Lung (tissue), 12 donors: ENCODE measurements around the gene LLGL2. TPM values are rescaled to one million over a fixed set of nuclear protein-coding genes. Genes with fewer than 3 reads are reported as not detected.

Experiments
- ATAC-seq: fragments of 200-7000 bp; cut with Tn5 transposase; one replicate; pipeline ENCODE4 v1.9.1; 2020; ENCODE audit warnings: moderate number of reproducible peaks; ENCODE audit not compliant: insufficient read depth, low FRiP score
- DNase-seq, 3 donors: peaks; one replicate each; pipeline ENCODE4 v3.0.0-alpha.2; 2013 to 2017
- H3K27ac ChIP-seq, 2 donors: one replicate each; pipeline ENCODE4 v1.5.1; 2013; ENCODE audit warnings: mild to moderate bottlenecking in 2 of 2, moderate library complexity in 2 of 2, control low read depth in 1 of 2, inconsistent platforms in 1 of 2, low read depth in 1 of 2, low read length in 1 of 2
- H3K27me3 ChIP-seq, 3 donors: one replicate each; pipeline ENCODE4 v1.5.1; 2013; ENCODE audit warnings: low read length in 2 of 3; ENCODE audit not compliant: control insufficient read depth in 3 of 3, insufficient read depth in 3 of 3
- H3K36me3 ChIP-seq, 4 donors: one replicate each; pipeline ENCODE4 v1.5.1; 2013; ENCODE audit warnings: low read length in 4 of 4, mild to moderate bottlenecking in 1 of 4, moderate library complexity in 1 of 4; ENCODE audit not compliant: control insufficient read depth in 4 of 4, insufficient read depth in 4 of 4
- H3K4me1 ChIP-seq, 5 donors: one replicate each; pipeline ENCODE4 v1.5.1; 2013; ENCODE audit warnings: low read length in 5 of 5, mild to moderate bottlenecking in 2 of 5, moderate library complexity in 1 of 5; ENCODE audit not compliant: control insufficient read depth in 5 of 5, insufficient read depth in 5 of 5
- H3K4me3 ChIP-seq: one replicate; pipeline ENCODE4 v1.5.1; 2013; ENCODE audit warnings: mild to moderate bottlenecking, control low read depth, moderate library complexity
- H3K9ac ChIP-seq, 2 donors: one replicate each; pipeline ENCODE4 v1.5.1; 2013; ENCODE audit warnings: low read length in 2 of 2, control low read depth in 1 of 2; ENCODE audit not compliant: insufficient read depth in 1 of 2
- H3K9me3 ChIP-seq, 4 donors: one replicate each; pipeline ENCODE4 v1.5.1; 2013; ENCODE audit warnings: low read length in 3 of 4, mild to moderate bottlenecking in 1 of 4, moderate library complexity in 1 of 4; ENCODE audit not compliant: control insufficient read depth in 4 of 4, insufficient read depth in 3 of 4
- WGBS, 2 donors: extraction: QIAGEN DNeasy Blood & Tissue Kit; methylation state at CpG; one replicate each; pipeline ENCODE4 v1.1.7; 2013; 5-methylcytosine and 5-hydroxymethylcytosine counted together
- polyA plus RNA-seq, 2 donors: library from polyadenylated mRNA; stranded (reverse); fragments of 200-250 nt; gene quantifications; one replicate each; pipeline ENCODE4 v1.2.1, GENCODE V29; 2013
- total RNA-seq, 2 donors: library from RNA; depleted of rRNA in 1 of 2; stranded (reverse); fragments of >200 nt in 1 of 2; gene quantifications; one replicate each; pipeline ENCODE4 v1.2.1, GENCODE V29; 2014 to 2021
- TF ChIP-seq, protein P1 (sequence below): IDR thresholded peaks from 2 replicates; pipeline ENCODE4 v1.5.1; 2012; ENCODE audit warnings: mild to moderate bottlenecking; ENCODE audit errors: control extremely low read depth, extremely low read depth
- donor health status: control.
- donor health status: control.
- donor health status: Bipolar disorder and iron deficiency.
- donor health status: healthy.
- donor health status: DM: yes; HTN: yes; CAD: no.

The LLGL2 gene
- total and polyA plus RNA-seq, 4 donors: 80.5 to 199 (median 149) TPM

DNA sequence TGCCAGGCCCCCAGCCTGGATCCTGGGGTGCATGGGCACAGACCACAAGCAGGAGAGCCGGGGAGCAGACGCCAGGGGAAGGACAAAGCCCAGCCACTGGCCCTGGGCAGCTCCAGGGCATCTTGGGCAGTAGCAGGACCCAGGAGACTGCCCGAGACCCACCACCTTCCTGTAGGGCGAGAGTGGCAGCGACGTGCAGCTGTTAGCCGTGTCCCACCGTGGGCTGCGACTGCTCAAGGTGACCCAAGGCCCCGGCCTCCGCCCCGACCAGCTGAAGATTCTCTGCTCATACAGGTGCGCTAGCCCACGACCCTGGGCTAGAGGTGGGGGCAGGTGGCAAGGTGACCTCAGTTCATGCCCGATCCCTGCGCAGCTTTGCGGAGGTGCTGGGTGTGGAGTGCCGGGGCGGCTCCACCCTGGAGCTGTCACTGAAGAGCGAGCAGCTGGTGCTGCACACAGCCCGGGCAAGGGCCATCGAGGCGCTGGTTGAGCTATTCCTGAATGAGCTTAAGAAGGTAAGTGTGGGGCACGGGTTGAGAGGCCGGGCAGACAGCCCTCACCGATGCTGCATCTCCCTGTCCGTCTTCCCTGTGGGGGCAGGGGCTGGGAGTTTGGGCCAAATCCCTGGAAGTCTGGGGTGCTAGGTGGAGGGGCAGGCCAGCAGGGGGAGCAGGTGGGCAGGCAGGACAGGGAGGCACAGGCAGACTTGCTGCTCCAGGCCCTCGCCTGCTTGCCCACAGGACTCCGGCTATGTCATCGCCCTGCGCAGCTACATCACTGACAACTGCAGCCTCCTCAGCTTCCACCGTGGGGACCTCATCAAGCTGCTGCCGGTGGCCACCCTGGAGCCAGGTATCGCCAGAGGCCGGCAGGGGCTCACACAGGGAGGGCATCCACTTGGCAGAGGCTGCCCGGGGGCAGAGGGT is 94.3 kb downstream of the LLGL2 start:
- DNase-seq: no peak

DNA sequence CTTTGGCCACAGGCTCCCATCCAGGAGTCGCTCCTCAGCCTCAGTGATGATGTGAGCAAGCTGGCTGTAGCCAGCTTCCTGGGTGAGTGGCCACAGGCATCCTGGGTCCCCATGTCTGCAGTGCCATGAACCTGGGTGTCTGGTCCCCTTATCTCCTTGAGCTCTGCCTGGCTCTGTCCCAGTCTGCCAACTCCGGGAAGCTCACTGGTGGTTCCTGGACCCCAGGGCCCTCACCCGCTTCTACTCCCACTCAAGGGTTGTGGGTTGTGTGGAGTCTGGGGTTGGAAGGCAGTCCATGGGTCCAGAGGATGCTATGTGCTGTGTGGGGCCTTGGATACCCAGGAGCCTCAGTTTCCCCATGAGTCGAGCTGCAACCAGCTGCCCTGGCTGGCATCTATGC is 96.0 kb downstream of the LLGL2 start:
- H3K27me3 ChIP-seq: no peaks in the 10 kb centered on the region
- no peak overlapping the region for H3K27ac ChIP-seq
- H3K4me1 ChIP-seq: no peaks in the 10 kb centered on the region
- ATAC-seq (no peak), DNase-seq (no peak)
- no peaks in the 10 kb centered on the region for H3K9me3 ChIP-seq
- TF ChIP-seq, protein P1, sequence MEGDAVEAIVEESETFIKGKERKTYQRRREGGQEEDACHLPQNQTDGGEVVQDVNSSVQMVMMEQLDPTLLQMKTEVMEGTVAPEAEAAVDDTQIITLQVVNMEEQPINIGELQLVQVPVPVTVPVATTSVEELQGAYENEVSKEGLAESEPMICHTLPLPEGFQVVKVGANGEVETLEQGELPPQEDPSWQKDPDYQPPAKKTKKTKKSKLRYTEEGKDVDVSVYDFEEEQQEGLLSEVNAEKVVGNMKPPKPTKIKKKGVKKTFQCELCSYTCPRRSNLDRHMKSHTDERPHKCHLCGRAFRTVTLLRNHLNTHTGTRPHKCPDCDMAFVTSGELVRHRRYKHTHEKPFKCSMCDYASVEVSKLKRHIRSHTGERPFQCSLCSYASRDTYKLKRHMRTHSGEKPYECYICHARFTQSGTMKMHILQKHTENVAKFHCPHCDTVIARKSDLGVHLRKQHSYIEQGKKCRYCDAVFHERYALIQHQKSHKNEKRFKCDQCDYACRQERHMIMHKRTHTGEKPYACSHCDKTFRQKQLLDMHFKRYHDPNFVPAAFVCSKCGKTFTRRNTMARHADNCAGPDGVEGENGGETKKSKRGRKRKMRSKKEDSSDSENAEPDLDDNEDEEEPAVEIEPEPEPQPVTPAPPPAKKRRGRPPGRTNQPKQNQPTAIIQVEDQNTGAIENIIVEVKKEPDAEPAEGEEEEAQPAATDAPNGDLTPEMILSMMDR: no peak
- H3K36me3 ChIP-seq: peaks cover 0 to 72% (median 13%) of the 10 kb centered on the region in 4 donors
- 93 to 99% methylated on average over 4 of the region's 4 CpGs for WGBS, 2 donors
- no peak overlapping the region for H3K4me3 ChIP-seq
- H3K9ac ChIP-seq: no peak overlapping the region

More for the DNA sequence above, 94.3 kb downstream of the LLGL2 start:
- H3K4me1 ChIP-seq: no peaks in the 10 kb centered on the region
- WGBS, 2 donors: 88 to 90% methylated on average over 35 to 36 of the region's 36 CpGs
- H3K9ac ChIP-seq: no peak overlapping the region
- H3K36me3 ChIP-seq: peaks cover 0 to 73% (median 14%) of the 10 kb centered on the region in 4 donors
- no peak overlapping the region for H3K27ac ChIP-seq
- no peak for ATAC-seq
- TF ChIP-seq, protein P1: no peak
- H3K4me3 ChIP-seq: no peak overlapping the region
- no peaks in the 10 kb centered on the region for H3K27me3 ChIP-seq
- H3K9me3 ChIP-seq: no peaks in the 10 kb centered on the region

DNA sequence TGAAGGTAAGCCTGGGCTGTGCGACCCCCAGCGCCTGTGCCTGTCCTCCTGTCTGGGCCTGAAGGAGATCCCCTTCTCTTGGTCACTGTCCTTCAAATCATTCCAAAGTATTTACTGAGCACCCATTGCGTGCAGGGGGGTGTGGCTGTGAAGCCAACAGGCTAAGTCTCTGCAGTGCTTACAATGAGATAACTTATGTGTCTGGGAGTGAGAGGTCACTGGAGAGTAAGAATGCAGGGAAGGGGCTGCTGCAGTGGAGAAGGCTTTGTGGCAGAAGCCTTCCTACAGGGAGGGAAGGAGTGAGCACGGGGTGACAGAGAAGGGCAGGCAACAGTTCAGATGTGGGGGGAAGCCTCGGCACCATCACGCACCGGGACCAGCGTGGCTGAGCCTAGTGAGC is 96.6 kb downstream of the LLGL2 start:
- Histone ChIP-seq H3K4me1 (no peaks in the 10 kb centered on the region), H3K36me3 (peaks cover 0 to 72% (median 15%) of the 10 kb centered on the region in 4 donors), H3K9me3 (no peaks in the 10 kb centered on the region), H3K27me3 (no peaks in the 10 kb centered on the region), H3K9ac (no peak overlapping the region), H3K4me3 (no peak overlapping the region), H3K27ac (no peak overlapping the region)
- no peak for ATAC-seq
- DNase-seq: no peak
- TF ChIP-seq, protein P1: no peak
- 86 to 94% methylated on average over 8 of the region's 8 CpGs for WGBS, 2 donors
